Thyroid gland (tissue), 4 donors: ENCODE measurements around the gene AK2.

Experiments used
- POLR2A ChIP-seq, 2 donors: fragments of 450-650 bp; IDR thresholded peaks; one replicate each; pipeline ENCODE4 v1.6.1; 2017; ENCODE audit warnings: antibody characterized with exemption in 2 of 2, mild to moderate bottlenecking in 2 of 2, moderate library complexity in 1 of 2
- TF ChIP-seq, protein P1 (sequence below), 6 experiments: fragments of 200-600 bp in 3 of 6; fragments of 450-650 bp in 3 of 6; sonication (generic) in 3 of 6; IDR thresholded peaks; one replicate each; pipeline ENCODE4 v1.5.1; 2016 to 2019; ENCODE audit warnings: antibody characterized with exemption in 6 of 6, mild to moderate bottlenecking in 2 of 6, inconsistent platforms in 1 of 6, moderate library complexity in 1 of 6

DNA sequence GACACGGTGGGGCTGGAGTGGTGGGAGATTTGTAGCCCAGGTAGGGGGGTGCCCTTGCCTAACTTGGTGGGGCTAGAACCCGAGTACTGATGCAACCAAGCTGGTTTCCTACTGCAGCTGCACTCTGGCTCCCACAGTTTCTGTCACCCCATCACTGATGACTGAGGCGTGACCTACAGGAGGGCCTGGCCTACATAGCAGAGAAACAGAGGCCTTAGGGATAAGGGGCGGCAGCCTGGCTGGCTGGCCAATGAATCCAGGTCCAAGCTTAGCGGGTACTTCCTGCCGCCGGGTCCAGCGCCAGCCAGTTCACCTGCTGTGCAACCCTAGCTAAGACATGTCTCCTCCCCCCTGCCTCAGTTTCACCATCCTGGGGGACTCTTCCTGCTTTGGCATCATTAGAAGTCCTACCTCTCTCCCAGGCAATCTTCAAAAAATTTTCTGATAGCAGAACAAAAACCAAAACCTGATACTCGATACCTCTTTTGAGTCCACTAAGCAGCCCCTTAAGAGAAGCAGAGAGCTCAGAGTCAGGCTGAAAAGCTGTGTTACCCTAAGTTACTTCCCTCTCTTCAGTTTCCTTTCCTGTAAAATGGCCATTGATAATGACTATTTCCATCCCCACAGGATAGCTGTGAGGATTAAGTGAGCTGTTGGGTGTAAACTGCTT, 44.7 kb downstream of the AK2 start:
- TF ChIP-seq POLR2A (IDR thresholded peaks at IDR 0.05) = no peak
- TF ChIP-seq, protein P1, sequence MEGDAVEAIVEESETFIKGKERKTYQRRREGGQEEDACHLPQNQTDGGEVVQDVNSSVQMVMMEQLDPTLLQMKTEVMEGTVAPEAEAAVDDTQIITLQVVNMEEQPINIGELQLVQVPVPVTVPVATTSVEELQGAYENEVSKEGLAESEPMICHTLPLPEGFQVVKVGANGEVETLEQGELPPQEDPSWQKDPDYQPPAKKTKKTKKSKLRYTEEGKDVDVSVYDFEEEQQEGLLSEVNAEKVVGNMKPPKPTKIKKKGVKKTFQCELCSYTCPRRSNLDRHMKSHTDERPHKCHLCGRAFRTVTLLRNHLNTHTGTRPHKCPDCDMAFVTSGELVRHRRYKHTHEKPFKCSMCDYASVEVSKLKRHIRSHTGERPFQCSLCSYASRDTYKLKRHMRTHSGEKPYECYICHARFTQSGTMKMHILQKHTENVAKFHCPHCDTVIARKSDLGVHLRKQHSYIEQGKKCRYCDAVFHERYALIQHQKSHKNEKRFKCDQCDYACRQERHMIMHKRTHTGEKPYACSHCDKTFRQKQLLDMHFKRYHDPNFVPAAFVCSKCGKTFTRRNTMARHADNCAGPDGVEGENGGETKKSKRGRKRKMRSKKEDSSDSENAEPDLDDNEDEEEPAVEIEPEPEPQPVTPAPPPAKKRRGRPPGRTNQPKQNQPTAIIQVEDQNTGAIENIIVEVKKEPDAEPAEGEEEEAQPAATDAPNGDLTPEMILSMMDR (IDR thresholded peaks at IDR 0.05) = no peak
